OCI-LY3 (cell line): ENCODE results near the gene RETN.

Source experiments
- H2AFZ ChIP-seq: fragments of 200-600, 300-600 bp; shearing (Covaris generic); 2 replicates; pipeline ENCODE4 v1.6.0; 2014; ENCODE audit warnings: antibody characterized with exemption, low read depth, low read length
- H3K27ac ChIP-seq: fragments of 200-600, 300-600 bp; sonication (generic); 2 replicates; pipeline ENCODE4 v1.5.1; 2014; ENCODE audit warnings: mild to moderate bottlenecking, low read length, moderate library complexity, mixed read lengths
- H3K27me3 ChIP-seq: fragments of 200-600, 300-600 bp; sonication (generic); 2 replicates; pipeline ENCODE4 v1.6.1; 2014; ENCODE audit warnings: low read depth, low read length, mixed read lengths
- H3K36me3 ChIP-seq: fragments of 200-600, 300-600 bp; sonication (generic); replicated peaks from 2 replicates; pipeline ENCODE3; 2014; ENCODE audit warnings: low read depth, low read length, mixed read lengths
- H3K4me1 ChIP-seq: fragments of 300-600, 200-600 bp; sonication (generic); 2 replicates; pipeline ENCODE4 v1.6.1; 2014; ENCODE audit warnings: low read length, mixed read lengths
- H3K4me2 ChIP-seq: fragments of 200-600, 300-600 bp; sonication (generic); 2 replicates; pipeline ENCODE4 v1.6.1; 2014; ENCODE audit warnings: low read length, mixed read lengths
- H3K4me3 ChIP-seq: fragments of 300-600, 200-600 bp; sonication (generic); 2 replicates; pipeline ENCODE4 v1.5.1; 2014; ENCODE audit warnings: antibody characterized with exemption, mild to moderate bottlenecking, low read length, moderate library complexity
- H3K79me2 ChIP-seq: fragments of 300-600, 200-600 bp; shearing (Covaris generic); 2 replicates; pipeline ENCODE4 v1.6.1; 2014; ENCODE audit warnings: mild to moderate bottlenecking, low read length, mixed read lengths
- H3K9ac ChIP-seq: fragments of 300-600, 200-600 bp; shearing (Covaris generic); 2 replicates; pipeline ENCODE4 v1.6.0; 2014; ENCODE audit warnings: mild to moderate bottlenecking, low read length, moderate library complexity
- H3K9me3 ChIP-seq: fragments of 200-600, 300-600 bp; shearing (Covaris generic); 2 replicates; pipeline ENCODE4 v1.6.1; 2014; ENCODE audit warnings: low read length, mixed read lengths; ENCODE audit not compliant: insufficient read depth
- H4K20me1 ChIP-seq: fragments of 200-600, 300-600 bp; sonication (generic); 2 replicates; pipeline ENCODE4 v1.6.1; 2016; ENCODE audit warnings: low read length, mixed read lengths; ENCODE audit not compliant: insufficient read depth
- EZH2phosphoT487 ChIP-seq: fragments of 200-600 bp; shearing (Covaris generic); IDR thresholded peaks from 2 replicates; pipeline ENCODE4 v1.6.1; 2018; ENCODE audit warnings: antibody characterized with exemption, mixed run types, low read depth
- TF ChIP-seq, protein P1 (sequence below): fragments of 200-600, 300-600 bp; sonication (generic); IDR thresholded peaks from 2 replicates; pipeline ENCODE4 v1.5.1; 2014; ENCODE audit warnings: antibody characterized with exemption, low read length, low read depth

The RETN gene

DNA sequence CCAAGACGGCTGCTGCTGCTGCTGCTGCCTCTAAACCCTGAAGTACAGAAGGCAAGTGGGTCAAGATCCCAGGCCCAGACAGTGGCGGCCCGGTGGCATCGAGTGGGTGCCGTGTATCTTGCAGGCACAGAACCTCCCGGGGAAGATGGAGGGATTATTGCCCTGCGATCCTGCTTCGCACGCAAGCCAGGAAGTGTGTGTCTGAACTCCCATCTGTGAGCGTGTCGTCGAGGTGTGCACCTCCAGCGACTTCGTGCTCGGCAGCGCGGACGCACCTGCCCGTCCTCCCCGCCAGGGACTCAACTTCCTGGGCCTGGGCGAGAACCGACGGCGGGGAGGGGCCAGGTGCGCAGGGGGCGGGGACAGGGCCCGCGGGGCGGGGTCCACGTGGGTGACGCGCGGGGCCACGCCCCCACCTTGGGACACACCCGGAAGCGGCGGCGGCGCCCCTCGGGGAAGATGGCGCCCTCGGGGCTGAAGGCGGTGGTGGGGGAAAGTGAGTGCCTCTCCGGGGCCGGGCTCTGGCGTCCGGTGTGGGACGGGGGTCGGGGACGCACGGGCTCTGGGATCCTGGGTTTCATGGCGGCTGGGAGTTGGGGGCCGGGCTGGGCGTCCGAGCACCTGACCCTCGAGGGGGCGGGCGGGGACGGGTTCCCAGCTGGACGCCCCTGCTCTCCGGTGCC lies 32.0 kb upstream of the RETN start, which contains the start of gene STXBP2:
TSS of gene STXBP2 (plus strand) at position 420 of the 683 bp plus-strand sequence. CDS start at position 460, 40 bp downstream.
- Histone ChIP-seq H3K27ac (peak within 1 kb of the TSS; percentile 32), H3K9ac (peak within 1 kb of the TSS; percentile 87), H3K79me2 (peaks cover 38% of the 10 kb centered on the region)

DNA sequence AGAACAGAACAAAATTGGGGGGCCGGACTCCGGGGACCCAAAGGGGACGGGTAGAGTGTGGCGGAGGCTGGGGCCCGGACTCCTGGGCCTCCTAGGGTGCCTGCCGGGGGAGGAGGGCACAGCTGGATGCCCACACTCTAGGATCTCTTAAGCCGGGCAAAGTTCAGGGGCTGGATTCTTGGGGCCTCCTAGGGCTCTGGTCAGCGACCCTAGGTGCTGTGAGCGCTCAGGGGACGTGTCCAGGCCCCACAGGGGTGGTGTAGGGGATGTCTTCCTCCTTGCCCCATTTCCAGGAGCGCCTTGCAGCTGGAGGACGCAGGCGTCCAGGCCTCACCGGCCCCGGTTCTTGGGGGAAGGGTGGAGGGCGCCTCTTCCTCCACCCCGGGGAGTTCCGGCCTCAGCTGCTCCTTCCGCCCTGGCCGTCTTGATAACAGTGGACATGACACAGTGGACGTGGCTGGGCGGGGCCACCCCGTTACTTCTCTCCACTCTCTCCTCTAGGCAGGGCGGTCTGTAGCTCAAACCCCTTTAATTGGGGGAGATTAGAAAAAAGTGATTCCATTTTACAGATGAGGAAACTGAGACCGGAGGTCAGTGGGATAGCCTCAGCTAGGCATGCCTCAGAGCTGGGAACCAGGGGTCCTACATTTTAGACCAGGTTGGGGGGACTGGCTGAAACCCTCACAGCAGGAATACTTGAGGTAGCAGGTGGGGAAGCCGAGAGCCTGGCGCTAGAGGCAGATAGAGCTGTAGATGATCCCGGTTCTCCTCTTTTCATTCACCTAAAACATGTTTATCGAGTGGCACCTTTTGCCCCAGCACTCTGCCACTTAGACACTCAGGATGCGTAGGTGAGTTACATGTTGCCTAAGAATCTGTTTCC lies 31.2 kb upstream of the RETN start:
- Histone ChIP-seq H3K9me3 (no peaks in the 10 kb centered on the region), H3K4me3 (peak overlapping the region; percentile 92), H3K9ac (peak overlapping the region; percentile 87), H3K4me2 (peak overlapping the region; percentile 92), H2AFZ (no peak overlapping the region), H3K79me2 (peaks cover 35% of the 10 kb centered on the region), H4K20me1 (peaks cover 7% of the 10 kb centered on the region; the same call in 1 of the 2 replicates), H3K27ac (peak overlapping the region; percentile 32), H3K27me3 (no peaks in the 10 kb centered on the region), H3K4me1 (peaks cover 13% of the 10 kb centered on the region), H3K36me3 (peaks cover 19% of the 10 kb centered on the region)
- TF ChIP-seq, protein P1, sequence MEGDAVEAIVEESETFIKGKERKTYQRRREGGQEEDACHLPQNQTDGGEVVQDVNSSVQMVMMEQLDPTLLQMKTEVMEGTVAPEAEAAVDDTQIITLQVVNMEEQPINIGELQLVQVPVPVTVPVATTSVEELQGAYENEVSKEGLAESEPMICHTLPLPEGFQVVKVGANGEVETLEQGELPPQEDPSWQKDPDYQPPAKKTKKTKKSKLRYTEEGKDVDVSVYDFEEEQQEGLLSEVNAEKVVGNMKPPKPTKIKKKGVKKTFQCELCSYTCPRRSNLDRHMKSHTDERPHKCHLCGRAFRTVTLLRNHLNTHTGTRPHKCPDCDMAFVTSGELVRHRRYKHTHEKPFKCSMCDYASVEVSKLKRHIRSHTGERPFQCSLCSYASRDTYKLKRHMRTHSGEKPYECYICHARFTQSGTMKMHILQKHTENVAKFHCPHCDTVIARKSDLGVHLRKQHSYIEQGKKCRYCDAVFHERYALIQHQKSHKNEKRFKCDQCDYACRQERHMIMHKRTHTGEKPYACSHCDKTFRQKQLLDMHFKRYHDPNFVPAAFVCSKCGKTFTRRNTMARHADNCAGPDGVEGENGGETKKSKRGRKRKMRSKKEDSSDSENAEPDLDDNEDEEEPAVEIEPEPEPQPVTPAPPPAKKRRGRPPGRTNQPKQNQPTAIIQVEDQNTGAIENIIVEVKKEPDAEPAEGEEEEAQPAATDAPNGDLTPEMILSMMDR: no peak
- no peak for TF ChIP-seq EZH2phosphoT487

More for the DNA sequence above, 32.0 kb upstream of the RETN start, which contains the start of gene STXBP2:
- no peaks in the 10 kb centered on the region for H3K9me3 ChIP-seq
- H3K27me3 ChIP-seq: no peaks in the 10 kb centered on the region
- peaks cover 7% of the 10 kb centered on the region; the same call in 1 of the 2 replicates for H4K20me1 ChIP-seq
- peaks cover 13% of the 10 kb centered on the region for H3K4me1 ChIP-seq
- peak within 1 kb of the TSS; percentile 92 for H3K4me2 ChIP-seq
- TF ChIP-seq, protein P1: no peak
- no peak for TF ChIP-seq EZH2phosphoT487
- H3K36me3 ChIP-seq: peaks cover 19% of the 10 kb centered on the region
- H2AFZ ChIP-seq: peak within 1 kb of the TSS; percentile 87
- peak within 1 kb of the TSS; percentile 92 for H3K4me3 ChIP-seq

DNA sequence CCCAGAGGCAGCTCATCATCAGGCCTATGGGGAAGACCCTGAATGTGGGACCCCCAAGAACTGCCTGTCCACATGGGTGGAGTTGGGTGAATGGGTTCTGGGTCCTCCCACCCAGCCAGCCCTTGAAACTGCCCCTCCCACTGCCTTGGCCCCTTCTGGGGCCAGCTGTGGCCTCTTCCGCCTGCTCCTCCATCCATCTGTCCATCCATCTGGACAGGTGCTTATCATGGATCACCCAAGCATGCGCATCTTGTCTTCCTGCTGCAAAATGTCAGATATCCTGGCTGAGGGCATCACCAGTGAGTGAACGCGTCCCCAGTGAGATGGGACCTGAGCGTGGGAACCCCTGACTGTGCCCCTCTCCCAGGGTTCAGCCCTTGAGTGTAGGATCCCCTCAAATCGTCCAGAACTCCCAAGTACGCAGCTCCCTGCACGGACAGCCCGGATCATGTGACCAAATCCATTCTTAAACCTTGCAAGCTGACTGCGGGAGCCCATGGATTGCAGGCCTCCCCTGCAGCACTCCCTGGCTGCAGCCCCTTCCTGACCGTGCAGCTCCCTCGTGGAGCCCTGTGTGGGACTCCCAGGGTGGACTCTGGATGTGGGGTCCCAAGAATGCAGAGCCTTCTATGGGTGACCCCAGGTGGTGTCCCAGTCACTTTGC lies 29.9 kb upstream of the RETN start:
- H3K36me3 ChIP-seq: peaks cover 19% of the 10 kb centered on the region
- H3K4me3 ChIP-seq: no peak overlapping the region
- no peak overlapping the region for H3K4me2 ChIP-seq
- TF ChIP-seq, protein P1: no peak
- TF ChIP-seq EZH2phosphoT487: no peak
- no peak overlapping the region for H3K9ac ChIP-seq
- H3K27ac ChIP-seq: no peak overlapping the region
- no peak overlapping the region for H2AFZ ChIP-seq
- no peaks in the 10 kb centered on the region for H3K9me3 ChIP-seq
- H4K20me1 ChIP-seq: peaks cover 7% of the 10 kb centered on the region; the same call in 1 of the 2 replicates
- peaks cover 13% of the 10 kb centered on the region for H3K4me1 ChIP-seq
- no peaks in the 10 kb centered on the region for H3K27me3 ChIP-seq
- H3K79me2 ChIP-seq: peaks cover 35% of the 10 kb centered on the region
